NB4 (cell line): ENCODE measurements around the gene G0S2.

Source experiments
- DNase-seq: peaks from one replicate; pipeline ENCODE4 v3.0.0; 2010; ENCODE audit warnings: low read depth
- H3K4me3 ChIP-seq: one replicate; pipeline ENCODE4 v1.5.1; 2011; ENCODE audit warnings: mild to moderate bottlenecking, low read depth, low read length, moderate library complexity
- MYC ChIP-seq: IDR thresholded peaks from 2 replicates; pipeline ENCODE4 v1.6.1; 2011; ENCODE audit warnings: low read depth, low read length
- POLR2A ChIP-seq: IDR thresholded peaks from 2 replicates; pipeline ENCODE4 v1.6.1; 2011; ENCODE audit warnings: mild to moderate bottlenecking; ENCODE audit not compliant: insufficient read length; ENCODE audit errors: extremely low read depth
- TF ChIP-seq, protein P1 (sequence below): IDR thresholded peaks from 2 replicates; pipeline ENCODE4 v1.6.1; 2011; ENCODE audit warnings: low read depth, low read length
- TF ChIP-seq, protein P2 (sequence below): IDR thresholded peaks from one replicate; pipeline ENCODE4 v1.5.1; 2012; ENCODE audit warnings: low read depth, low read length

G0S2 gene

DNA sequence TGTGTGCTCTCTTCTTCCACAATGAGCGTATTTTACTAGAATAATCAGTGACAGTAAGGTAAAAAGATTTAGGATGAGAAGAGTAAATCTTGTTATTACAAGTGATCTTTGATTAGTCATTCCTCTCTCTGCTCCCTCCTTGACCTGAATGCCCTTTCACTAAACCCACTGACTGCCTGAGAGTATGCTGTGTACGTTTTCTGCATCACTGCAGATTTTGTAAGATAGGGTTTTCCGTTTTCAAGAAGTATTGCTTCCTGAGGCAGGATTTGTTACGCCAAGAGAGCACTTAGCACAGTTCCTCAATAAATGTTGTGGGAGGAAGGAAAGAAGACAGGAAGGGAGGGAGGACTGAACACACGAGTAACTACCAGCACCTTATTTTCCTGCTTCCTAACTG, 15.3 kb upstream of the G0S2 start:
- peak; percentile 80 for DNase-seq
- no peak overlapping the region for H3K4me3 ChIP-seq
- no peak for TF ChIP-seq MYC
- TF ChIP-seq, protein P1, sequence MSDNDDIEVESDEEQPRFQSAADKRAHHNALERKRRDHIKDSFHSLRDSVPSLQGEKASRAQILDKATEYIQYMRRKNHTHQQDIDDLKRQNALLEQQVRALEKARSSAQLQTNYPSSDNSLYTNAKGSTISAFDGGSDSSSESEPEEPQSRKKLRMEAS = peak; percentile 34; the same call in 1 of the 2 replicates

DNA sequence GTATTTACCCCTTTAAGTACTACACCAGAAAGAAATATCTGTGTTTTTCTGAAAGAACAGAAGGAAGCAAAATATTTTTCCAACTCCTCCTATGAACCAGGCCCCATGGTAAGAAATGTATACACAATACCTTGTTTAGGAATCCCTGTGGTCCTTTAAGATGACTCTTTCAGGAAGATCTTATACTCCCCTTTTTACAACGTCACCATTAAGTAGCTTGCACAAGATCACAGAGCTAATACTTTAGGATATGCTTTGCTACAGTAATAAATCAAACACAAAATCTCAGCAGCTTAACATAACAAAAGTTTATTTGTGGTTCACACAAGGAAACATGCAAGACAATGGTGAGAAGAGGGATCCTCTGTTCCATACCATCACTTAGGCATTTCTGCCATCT, 14.1 kb upstream of the G0S2 start:
- TF ChIP-seq POLR2A = no peak
- TF ChIP-seq, protein P2, sequence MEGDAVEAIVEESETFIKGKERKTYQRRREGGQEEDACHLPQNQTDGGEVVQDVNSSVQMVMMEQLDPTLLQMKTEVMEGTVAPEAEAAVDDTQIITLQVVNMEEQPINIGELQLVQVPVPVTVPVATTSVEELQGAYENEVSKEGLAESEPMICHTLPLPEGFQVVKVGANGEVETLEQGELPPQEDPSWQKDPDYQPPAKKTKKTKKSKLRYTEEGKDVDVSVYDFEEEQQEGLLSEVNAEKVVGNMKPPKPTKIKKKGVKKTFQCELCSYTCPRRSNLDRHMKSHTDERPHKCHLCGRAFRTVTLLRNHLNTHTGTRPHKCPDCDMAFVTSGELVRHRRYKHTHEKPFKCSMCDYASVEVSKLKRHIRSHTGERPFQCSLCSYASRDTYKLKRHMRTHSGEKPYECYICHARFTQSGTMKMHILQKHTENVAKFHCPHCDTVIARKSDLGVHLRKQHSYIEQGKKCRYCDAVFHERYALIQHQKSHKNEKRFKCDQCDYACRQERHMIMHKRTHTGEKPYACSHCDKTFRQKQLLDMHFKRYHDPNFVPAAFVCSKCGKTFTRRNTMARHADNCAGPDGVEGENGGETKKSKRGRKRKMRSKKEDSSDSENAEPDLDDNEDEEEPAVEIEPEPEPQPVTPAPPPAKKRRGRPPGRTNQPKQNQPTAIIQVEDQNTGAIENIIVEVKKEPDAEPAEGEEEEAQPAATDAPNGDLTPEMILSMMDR = no peak
- TF ChIP-seq, protein P1 = no peak
- TF ChIP-seq MYC = no peak
- no peak for DNase-seq
- H3K4me3 ChIP-seq = no peak overlapping the region

DNA sequence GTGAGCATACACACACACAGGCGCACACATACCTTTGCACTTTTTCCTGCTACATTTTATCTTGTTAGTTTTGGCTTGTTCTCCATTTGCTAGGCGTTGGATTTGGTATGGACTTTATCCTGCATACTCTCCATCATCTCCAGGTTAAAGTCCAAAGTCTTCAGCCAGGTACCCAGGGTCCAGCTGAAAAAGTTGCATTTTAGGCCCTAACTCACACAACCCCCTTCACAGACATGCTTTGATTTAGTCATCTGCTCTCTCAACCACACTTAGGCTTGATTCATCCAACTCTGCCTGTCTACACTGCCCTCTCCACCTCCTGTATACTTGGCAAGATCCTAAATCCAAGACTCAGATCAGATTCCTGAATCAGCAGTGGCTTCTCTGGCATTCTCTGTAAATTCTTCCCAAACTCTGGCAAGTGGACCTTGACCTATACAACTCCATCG, 12.3 kb upstream of the G0S2 start:
- no peak overlapping the region for H3K4me3 ChIP-seq
- DNase-seq = no peak
- TF ChIP-seq MYC (no peak), POLR2A (no peak)
- TF ChIP-seq, protein P1 = no peak
- TF ChIP-seq, protein P2 = no peak

DNA sequence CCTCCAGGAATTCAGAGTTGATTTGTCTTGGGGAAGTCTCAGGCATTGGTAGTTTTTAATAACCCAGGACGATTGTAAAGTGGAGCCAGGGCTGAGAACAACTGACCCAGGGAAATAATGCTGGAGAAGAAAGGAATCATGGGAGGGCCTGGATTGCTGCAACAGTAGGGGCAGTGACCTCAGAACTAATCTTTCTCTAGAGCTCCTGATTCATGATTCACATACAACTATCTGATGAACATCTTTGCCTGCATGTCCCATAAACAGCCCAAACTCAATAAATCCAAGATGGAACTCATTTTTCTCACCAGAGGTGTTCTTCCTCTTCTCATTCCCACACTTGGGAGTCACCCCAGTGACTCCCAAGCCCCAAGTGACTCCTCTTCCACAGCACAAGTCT, 8.1 kb upstream of the G0S2 start:
- DNase-seq = no peak
- TF ChIP-seq, protein P1 = no peak
- no peak for TF ChIP-seq POLR2A
- H3K4me3 ChIP-seq = no peak overlapping the region

DNA sequence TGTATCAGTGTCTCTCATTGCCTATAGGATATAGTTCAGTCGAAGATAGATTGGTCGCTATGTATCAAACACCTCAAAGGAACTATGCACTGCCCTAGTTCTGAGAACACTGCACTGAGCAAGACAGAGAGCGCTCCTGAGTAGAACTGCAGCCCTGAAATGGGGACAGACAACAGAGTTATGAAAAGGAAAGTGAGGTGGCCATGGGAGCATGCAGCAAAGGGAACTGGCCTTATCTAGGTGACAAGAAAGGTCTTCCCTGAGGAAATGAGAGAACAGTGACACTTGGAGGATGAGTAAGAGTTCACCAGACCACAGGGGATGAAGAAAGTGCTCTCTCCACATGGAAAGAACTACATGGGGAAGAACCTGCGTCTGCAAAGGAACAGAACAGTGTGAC, 7.5 kb upstream of the G0S2 start:
- no peak for DNase-seq
- no peak overlapping the region for H3K4me3 ChIP-seq
- TF ChIP-seq MYC = no peak
- TF ChIP-seq, protein P2 = no peak
- TF ChIP-seq POLR2A = no peak
- TF ChIP-seq, protein P1 = no peak

DNA sequence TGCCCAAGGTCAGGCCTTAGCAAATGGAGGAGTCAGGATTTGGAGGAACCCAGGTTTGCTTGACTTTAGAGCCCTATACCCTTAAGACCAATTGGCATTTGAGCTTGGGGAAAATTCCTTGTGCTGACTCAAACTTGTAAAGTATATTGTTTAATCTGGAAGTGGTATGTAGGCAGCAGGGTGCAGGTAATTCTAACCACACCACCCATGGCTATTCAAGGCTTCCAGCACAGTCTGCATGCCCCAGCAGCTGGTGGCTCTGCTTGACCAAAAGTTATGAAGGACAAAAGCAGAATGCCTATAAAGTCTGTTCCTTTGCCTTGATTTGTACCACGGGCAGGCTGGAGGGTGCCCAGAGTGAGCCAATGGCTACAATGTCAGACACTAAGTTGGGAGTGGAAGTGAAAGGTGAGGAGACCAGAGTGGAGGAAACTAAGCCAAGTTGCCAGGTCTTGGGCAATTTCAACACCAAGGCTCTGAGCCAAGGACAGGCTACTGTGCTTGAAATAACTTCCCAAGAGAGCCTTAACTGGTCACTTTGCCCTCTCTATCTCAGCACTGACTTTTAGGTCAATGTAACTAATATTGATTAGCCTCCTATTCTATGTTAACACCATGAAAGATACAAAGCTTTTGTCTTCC, 4.7 kb upstream of the G0S2 start:
- no peak overlapping the region for H3K4me3 ChIP-seq
- DNase-seq = no peak
- TF ChIP-seq MYC (no peak), POLR2A (no peak)
- TF ChIP-seq, protein P2 = no peak
- TF ChIP-seq, protein P1 = no peak
